SU-DHL-6 (cell line): ENCODE results near the gene IER3.

ENCODE experiments used
- H2AFZ ChIP-seq: fragments of 200-600 bp; sonication (generic); 2 replicates; pipeline ENCODE4 v1.6.1; 2014; ENCODE audit warnings: low read depth, mild to moderate bottlenecking, moderate library complexity, mixed read lengths, antibody characterized with exemption, low read length; ENCODE audit not compliant: severe bottlenecking
- H3F3A ChIP-seq: fragments of 200-600 bp; shearing (Covaris generic); 2 replicates; pipeline ENCODE4 v1.6.0; 2016; ENCODE audit warnings: antibody characterized with exemption, mild to moderate bottlenecking; ENCODE audit not compliant: insufficient read depth
- H3K27ac ChIP-seq: fragments of 200-600 bp; sonication (generic); 2 replicates; pipeline ENCODE4 v1.5.1; 2016; ENCODE audit warnings: low read depth, mild to moderate bottlenecking, low read length, moderate library complexity, mixed read lengths
- H3K27me3 ChIP-seq: fragments of 200-600 bp; sonication (generic), shearing (Covaris generic); 2 replicates; pipeline ENCODE4 v1.6.0; 2014; ENCODE audit warnings: mild to moderate bottlenecking, low read length
- H3K36me3 ChIP-seq: fragments of 200-600 bp; sonication (generic); 2 replicates; pipeline ENCODE4 v1.6.1; 2014; ENCODE audit warnings: mild to moderate bottlenecking, low read length, mixed read lengths
- H3K4me2 ChIP-seq: fragments of 300-600, 200-600 bp; shearing (Covaris generic), sonication (generic); 2 replicates; pipeline ENCODE4 v1.6.0; 2014; ENCODE audit warnings: low read length, low read depth, mild to moderate bottlenecking; ENCODE audit not compliant: poor library complexity, severe bottlenecking
- H3K4me3 ChIP-seq: fragments of 200-600 bp; sonication (generic); 2 replicates; pipeline ENCODE4 v1.5.1; 2014; ENCODE audit warnings: antibody characterized with exemption, low read length, mild to moderate bottlenecking, mixed read lengths; ENCODE audit not compliant: insufficient read depth, poor library complexity, severe bottlenecking
- H3K79me2 ChIP-seq: fragments of 200-600 bp; sonication (generic); 2 replicates; pipeline ENCODE4 v1.6.1; 2014; ENCODE audit warnings: mild to moderate bottlenecking, low read length, moderate library complexity; ENCODE audit not compliant: insufficient read depth
- H3K9ac ChIP-seq: fragments of 200-600 bp; sonication (generic); 2 replicates; pipeline ENCODE4 v1.7.0; 2014; ENCODE audit warnings: mild to moderate bottlenecking, low read length
- H3K9me2 ChIP-seq: fragments of 200-600 bp; sonication (generic); replicated peaks from 2 replicates; pipeline ENCODE4 v1.6.1; 2014; ENCODE audit warnings: low read length; ENCODE audit not compliant: insufficient read depth
- H3K9me3 ChIP-seq: fragments of 200-600 bp; sonication (generic); 2 replicates; pipeline ENCODE4 v1.6.1; 2014; ENCODE audit warnings: low read length, mixed read lengths; ENCODE audit not compliant: insufficient read depth
- H4K20me1 ChIP-seq: fragments of 200-600 bp; sonication (generic); 2 replicates; pipeline ENCODE4 v1.6.1; 2014; ENCODE audit warnings: low read depth, mild to moderate bottlenecking, antibody characterized with exemption, low read length, moderate library complexity, mixed read lengths
- CTCF ChIP-seq: fragments of 200-600 bp; sonication (generic); IDR thresholded peaks from one replicate; pipeline ENCODE4 v1.5.1; 2017; ENCODE audit warnings: antibody characterized with exemption, mild to moderate bottlenecking, low read length, moderate library complexity; ENCODE audit not compliant: insufficient read depth, poor library complexity, severe bottlenecking
- EZH2phosphoT487 ChIP-seq: fragments of 200-600 bp; sonication (generic), shearing (Covaris generic); conservative IDR thresholded peaks from 2 replicates; pipeline ENCODE4 v1.6.1; 2018; ENCODE audit warnings: mild to moderate bottlenecking, antibody characterized with exemption, low read length, moderate library complexity, mixed read lengths

The IER3 gene

GRCh38 chr6:30790724-30791383 lies 46.5 kb upstream of the IER3 start:
- TF ChIP-seq EZH2phosphoT487, result no peak
- TF ChIP-seq CTCF, result no peak
- Histone ChIP-seq H3K9me3 (no peaks in the 10 kb centered on the region), H3K4me3 (no peak overlapping the region), H3K9me2 (no peaks in the 10 kb centered on the region), H3K4me2 (no peak overlapping the region), H3F3A (no peaks in the 10 kb centered on the region), H3K9ac (no peak overlapping the region), H3K36me3 (no peaks in the 10 kb centered on the region), H2AFZ (no peak overlapping the region), H4K20me1 (no peaks in the 10 kb centered on the region), H3K79me2 (no peaks in the 10 kb centered on the region), H3K27me3 (0 out of 2 replicates have a peak, but pooled peaks cover 3% of the 10 kb centered on the region), H3K27ac (no peak overlapping the region)

- Histone ChIP-seq H3K9me3 (no peaks in the 10 kb centered on the region), H3K9ac (no peak overlapping the region), H4K20me1 (no peaks in the 10 kb centered on the region), H3K4me3 (no peak overlapping the region), H3K27me3 (no peaks in the 10 kb centered on the region), H3K4me2 (no peak overlapping the region), H3K27ac (no peak overlapping the region), H3K9me2 (no peaks in the 10 kb centered on the region), H2AFZ (no peak overlapping the region), H3K36me3 (no peaks in the 10 kb centered on the region), H3K79me2 (no peaks in the 10 kb centered on the region), H3F3A (no peaks in the 10 kb centered on the region)
- no peak for TF ChIP-seq CTCF
- TF ChIP-seq EZH2phosphoT487, result no peak
These were observed 45.3 kb upstream of the IER3 start for GRCh38 chr6:30789606-30790005.

- Histone ChIP-seq H3K9ac (no peak overlapping the region), H3K79me2 (no peaks in the 10 kb centered on the region), H3K36me3 (no peaks in the 10 kb centered on the region), H3K4me2 (no peak overlapping the region), H4K20me1 (no peaks in the 10 kb centered on the region), H3K9me2 (no peaks in the 10 kb centered on the region), H3F3A (no peaks in the 10 kb centered on the region), H2AFZ (no peak overlapping the region), H3K27me3 (no peaks in the 10 kb centered on the region), H3K9me3 (no peaks in the 10 kb centered on the region), H3K27ac (no peak overlapping the region), H3K4me3 (no peak overlapping the region)
- no peak for TF ChIP-seq CTCF
- TF ChIP-seq EZH2phosphoT487, result no peak
These were observed 43.6 kb upstream of the IER3 start for GRCh38 chr6:30787954-30788353.
